Measurements from ENCODE around the gene MAFG.

DNA sequence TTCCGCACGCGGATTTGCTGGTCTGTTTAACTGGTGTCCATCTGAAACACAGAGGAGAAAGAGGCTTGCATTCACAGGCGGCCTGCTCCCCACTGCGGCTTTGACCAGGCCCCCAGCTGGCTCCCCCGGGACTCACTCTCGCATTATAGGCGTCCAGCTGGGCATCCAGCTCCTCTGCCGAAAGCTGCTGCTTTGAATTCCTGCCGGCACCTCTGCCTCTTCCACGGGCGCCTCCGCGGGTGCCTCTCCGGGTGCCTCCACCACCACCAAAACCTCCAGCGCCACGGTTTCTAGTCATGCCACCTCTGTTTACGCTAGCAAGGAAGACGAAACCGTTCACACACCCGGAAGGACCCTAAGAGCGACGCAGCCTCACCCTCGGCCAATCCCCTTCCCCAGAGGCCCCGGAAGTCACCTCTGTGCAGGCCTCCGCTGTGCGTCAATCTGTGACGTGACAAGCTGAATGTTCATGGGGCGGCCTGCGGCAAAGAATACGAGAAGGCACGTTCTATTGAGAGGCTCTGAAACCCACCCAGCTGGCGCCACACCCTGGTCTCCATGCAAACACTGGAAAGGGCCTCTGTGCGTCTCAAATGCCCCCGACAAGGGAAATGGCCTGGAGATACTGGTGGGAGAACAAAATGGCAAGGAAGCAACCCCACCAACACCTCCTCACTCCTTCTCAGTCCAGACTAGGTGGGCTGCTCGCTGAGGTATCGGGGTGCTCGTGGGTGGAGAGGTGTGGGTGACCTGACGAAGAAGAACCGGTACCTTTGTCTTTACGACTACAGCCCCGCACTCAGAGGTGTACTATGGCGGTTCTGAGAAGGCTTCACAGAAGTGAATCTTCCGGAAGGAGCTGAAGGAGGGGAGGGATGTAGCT lies 39.2 kb downstream of the MAFG start:
- TF ChIP-seq CTCF (IDR thresholded peaks at IDR 0.05; ENCODE audit: insufficient read depth, low read depth, low read length), result no peak
- TF ChIP-seq EZH2 (IDR thresholded peaks at IDR 0.05; ENCODE audit: insufficient read depth, low read length), result no peak

All from astrocyte (in vitro differentiated cells and primary cell).